Right ventricle myocardium superior (tissue), 1 donor: ENCODE measurements around the gene RGS7BP. TPM values are rescaled to one million over a fixed set of nuclear protein-coding genes. Genes with fewer than 3 reads are reported as not detected.

Source experiments
- ATAC-seq: fragments of 200-7000 bp; cut with Tn5 transposase; one replicate; pipeline ENCODE4 v1.9.1; 2020; ENCODE audit warnings: mild to moderate bottlenecking; ENCODE audit not compliant: poor library complexity
- DNase-seq: peaks from one replicate; pipeline ENCODE4 v3.0.0-alpha.2; 2020
- intact Hi-C: fragments of 100-400 bp; cut with DNase I; formaldehyde crosslinking; loops from one replicate; pipeline ENCODE4 v1.11.2; 2022
- long read RNA-seq: library from polyadenylated mRNA; unstranded; transcript quantifications from one replicate; pipeline ENCODE4 v2.0.0, GENCODE V29; 2021
- total RNA-seq: library from RNA; stranded (reverse); fragmentation: NEBNext Ultra II Directional; extraction: Animal tissue kit (Norgen Biotek cat#: 25700); gene quantifications from one replicate; pipeline ENCODE4 v1.2.1, GENCODE V29; 2021
- donor health status: DM: no; HTN: yes; CAD: no; lungs with severe emphysema.

Gene RGS7BP
- 5.4 TPM for total RNA-seq
- long read RNA-seq, full-length matches to known transcripts = 2 of 4 reads
- long read RNA-seq, partial matches to known transcripts = 0 of 4 reads
- long read RNA-seq, other reads (novel, unspliced or antisense) = 2 of 4 reads

DNA sequence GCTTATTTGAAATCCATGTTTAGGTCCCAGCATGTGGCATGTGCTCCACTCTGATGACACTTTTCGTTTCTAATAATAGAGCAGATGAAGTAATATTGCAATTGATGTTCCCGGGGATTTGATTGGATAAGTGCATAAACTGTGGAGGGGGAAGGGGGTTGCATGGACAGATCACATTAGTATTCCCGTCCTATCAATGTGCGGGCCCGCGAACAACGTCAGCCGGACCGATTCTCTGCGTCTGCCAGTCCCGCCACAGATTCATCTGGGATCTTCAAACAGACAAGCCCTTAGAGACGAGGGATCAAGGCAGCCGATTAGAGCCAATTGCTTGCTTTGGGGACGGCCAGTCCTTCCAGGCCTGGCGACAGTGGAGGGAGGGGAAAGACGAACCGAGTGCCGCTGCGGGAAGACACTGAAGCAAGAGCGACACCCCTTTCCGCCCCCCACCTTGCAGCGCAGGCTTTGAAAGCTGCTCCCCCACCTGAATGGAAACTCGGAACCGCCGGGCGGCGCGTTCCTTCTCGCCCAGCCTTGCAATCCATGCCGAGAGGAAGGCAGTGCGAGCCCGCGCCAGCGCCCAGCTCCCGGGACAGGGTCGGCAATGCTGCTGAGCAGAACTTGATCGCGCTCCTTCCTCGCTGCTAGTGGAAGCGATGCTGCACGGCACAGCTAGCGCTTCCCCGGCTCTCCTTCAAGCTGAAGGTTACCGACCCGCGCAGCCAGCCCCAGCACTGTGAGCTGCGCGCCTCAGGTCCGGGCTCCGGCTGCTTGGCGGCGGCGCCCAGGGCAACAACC lies at the start of gene RGS7BP:
Gene RGS7BP (plus strand): TSS at position 247 of the 798 bp plus-strand sequence. CDS start 610 bp downstream, outside the sequence.
- DNase-seq (peak; percentile 57), ATAC-seq (peak; percentile 97)
- intact Hi-C loops = no loop called here

- ATAC-seq (no peak), DNase-seq (no peak)
- intact Hi-C loops = no loop called here
These were observed 48.0 kb upstream of the RGS7BP start for GRCh38 chr5:64457846-64458245.

GRCh38 chr5:64458948-64459347 lies 46.9 kb upstream of the RGS7BP start:
- DNase-seq (no peak), ATAC-seq (no peak)
- intact Hi-C loops = no loop called here

- intact Hi-C loops = no loop called here
- no peak for ATAC-seq
- no peak for DNase-seq
These were observed 43.4 kb upstream of the RGS7BP start for GRCh38 chr5:64462391-64462790.

- no peak for DNase-seq
- intact Hi-C loops = no loop called here
- no peak for ATAC-seq
These were observed 19.7 kb upstream of the RGS7BP start for GRCh38 chr5:64486163-64486562.

DNA sequence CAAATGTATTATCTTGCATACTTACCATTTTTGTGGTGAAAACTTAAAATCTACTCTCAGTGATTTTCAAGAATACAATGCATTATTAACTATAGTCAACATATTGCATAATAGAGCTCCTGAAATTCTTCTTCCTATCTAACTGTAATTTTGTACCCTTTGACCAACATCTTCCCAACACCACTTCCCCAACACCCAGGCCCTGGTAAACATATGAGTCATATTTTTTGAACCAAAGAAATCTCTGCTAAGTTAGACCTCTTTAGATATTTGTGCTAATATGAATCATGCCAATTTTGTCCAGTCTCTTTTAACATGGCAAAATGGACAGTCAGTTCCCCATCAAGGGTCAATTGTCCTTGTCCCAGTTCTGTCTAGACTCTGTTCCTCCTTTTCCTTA lies 18.5 kb upstream of the RGS7BP start:
- no peak for DNase-seq
- ATAC-seq = no peak
- intact Hi-C loops = no loop called here

DNA sequence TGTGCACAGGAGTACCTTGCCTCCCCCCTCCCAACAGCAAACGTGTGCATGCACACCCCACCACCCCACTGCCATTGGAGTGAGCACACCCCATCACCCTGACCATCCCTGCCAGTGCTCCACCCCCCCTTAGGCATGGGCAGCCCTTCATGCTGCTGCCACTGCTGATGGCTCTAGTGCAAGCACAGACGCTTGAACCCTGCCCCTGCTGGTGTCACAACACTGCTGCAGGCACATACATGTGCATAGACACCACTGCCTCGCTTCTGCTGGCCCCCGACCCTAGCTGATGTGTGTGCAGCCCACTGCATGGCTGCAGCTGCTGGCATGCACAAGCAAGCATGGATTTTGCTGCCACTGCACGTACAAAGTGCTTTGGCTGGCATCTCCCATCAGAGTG lies 16.0 kb upstream of the RGS7BP start:
- DNase-seq (no peak), ATAC-seq (no peak)
- intact Hi-C loops = no loop called here

GRCh38 chr5:64497386-64497785 lies 8.4 kb upstream of the RGS7BP start:
- DNase-seq = no peak
- intact Hi-C loops = no loop called here
- no peak for ATAC-seq

- ATAC-seq = no peak
- intact Hi-C loops = no loop called here
- DNase-seq = no peak
These were observed 3.6 kb upstream of the RGS7BP start for GRCh38 chr5:64502196-64502595.

- ATAC-seq = peak; percentile 36
- DNase-seq = no peak
- intact Hi-C loops = no loop called here
These were observed 900 bp downstream of the RGS7BP start for GRCh38 chr5:64506567-64507263.

- peak; percentile 9 for ATAC-seq
- intact Hi-C loops = no loop called here
These were observed 1.4 kb downstream of the RGS7BP start for GRCh38 chr5:64507264-64507605.

GRCh38 chr5:64509828-64510227 lies 4.0 kb downstream of the RGS7BP start:
- ATAC-seq (no peak), DNase-seq (no peak)
- intact Hi-C loops = loop anchor here (5.0 kb wide), 1 partner anchor 87 kb away; no protein-coding TSS in a partner anchor

More at GRCh38 chr5:64507264-64507605, 1.4 kb downstream of the RGS7BP start:
- no peak for DNase-seq

DNA sequence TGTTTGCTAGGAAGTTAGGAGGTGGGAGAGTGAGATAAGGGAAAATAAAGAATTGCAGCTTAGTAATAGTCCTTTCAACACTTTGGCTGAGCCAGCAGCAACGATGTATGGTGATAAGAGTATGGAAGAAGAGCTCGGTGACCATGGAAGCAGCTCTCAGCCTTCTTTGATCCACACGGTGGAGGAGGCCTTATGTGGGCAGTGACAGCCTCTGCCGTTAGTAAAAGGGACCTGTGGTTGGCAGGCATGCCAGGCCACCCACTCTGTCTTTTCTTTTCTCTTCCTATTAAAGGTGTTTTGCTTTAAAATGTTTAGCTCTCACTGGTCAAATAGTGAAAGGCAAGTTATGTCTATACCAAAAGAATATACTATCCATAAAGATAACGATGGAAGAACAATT lies 7.7 kb downstream of the RGS7BP start:
- ATAC-seq = no peak
- intact Hi-C loops = loop anchor here (5.0 kb wide), 1 partner anchor 84 kb away; no protein-coding TSS in a partner anchor
- no peak for DNase-seq

DNA sequence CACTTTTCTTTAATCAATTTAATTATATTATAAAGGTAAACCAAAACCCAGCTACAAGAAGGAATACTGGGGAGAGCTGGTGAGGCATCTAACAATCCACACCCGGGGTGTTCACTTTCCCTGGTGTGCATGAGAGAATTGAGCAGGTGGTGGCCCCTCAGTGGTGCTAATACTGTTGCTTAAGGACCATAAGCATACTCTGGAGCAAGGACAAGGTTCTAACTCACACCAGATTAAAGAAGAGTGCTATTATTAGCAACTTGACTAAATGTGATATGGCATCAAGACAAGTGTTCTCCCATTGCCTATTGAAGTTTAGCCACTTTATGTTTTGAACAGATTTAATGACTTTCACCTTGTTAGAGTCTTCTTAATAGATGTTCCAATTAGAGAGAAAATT lies 8.8 kb downstream of the RGS7BP start:
- ATAC-seq = peak; percentile 86
- intact Hi-C loops = loop anchor here (5.0 kb wide), 1 partner anchor 83 kb away; no protein-coding TSS in a partner anchor
- no peak for DNase-seq

GRCh38 chr5:64516216-64516615 lies 10.4 kb downstream of the RGS7BP start:
- no peak for ATAC-seq
- intact Hi-C loops = no loop called here

GRCh38 chr5:64518793-64519192 lies 13.0 kb downstream of the RGS7BP start:
- intact Hi-C loops = no loop called here
- ATAC-seq (no peak), DNase-seq (no peak)

More at GRCh38 chr5:64516216-64516615, 10.4 kb downstream of the RGS7BP start:
- DNase-seq = no peak

- intact Hi-C loops = no loop called here
- ATAC-seq = no peak
These were observed 13.4 kb downstream of the RGS7BP start for GRCh38 chr5:64519263-64519662.

GRCh38 chr5:64526734-64527439 lies 21.1 kb downstream of the RGS7BP start:
- intact Hi-C loops = no loop called here
- DNase-seq = no peak
- no peak for ATAC-seq

More at GRCh38 chr5:64519263-64519662, 13.4 kb downstream of the RGS7BP start:
- no peak for DNase-seq

- ATAC-seq (no peak), DNase-seq (no peak)
- intact Hi-C loops = no loop called here
These were observed 24.3 kb downstream of the RGS7BP start for GRCh38 chr5:64530076-64530475.
